ENCODE results near the gene CPS1.

DNA sequence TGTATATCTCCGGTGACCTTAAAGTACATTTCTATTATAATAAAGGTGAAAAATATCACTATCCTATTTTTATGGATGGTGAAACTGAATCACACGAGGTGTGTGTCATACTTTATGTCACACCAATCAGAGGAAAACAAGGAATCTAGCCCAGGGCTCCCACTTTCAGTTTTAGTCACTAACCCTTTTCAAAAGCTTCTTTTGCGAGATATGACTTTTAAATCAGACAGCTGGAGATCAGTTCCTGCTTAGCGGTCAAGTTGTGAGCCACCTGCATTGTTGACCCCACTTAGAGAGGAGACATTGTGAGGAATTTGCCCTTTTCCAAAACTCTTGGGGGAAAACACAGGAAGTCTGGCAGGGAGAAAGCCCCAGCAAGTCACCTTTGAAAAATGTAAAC is 70.5 kb downstream of the CPS1 start:
- TF ChIP-seq ZNF274 (IDR thresholded peaks at IDR 0.05; ENCODE audit: low read depth, low read length), result no peak
- TF ChIP-seq YY1 (IDR thresholded peaks at IDR 0.05; ENCODE audit: insufficient read depth, insufficient read length), result no peak
